ENCODE results near the gene CDPF1.
"Not testable (repeated sequence)": the region's sequence is repeated elsewhere in the genome, so short reads cannot be mapped to it uniquely, and the experiment has no call there.

Gene CDPF1

GRCh38 chr22:46201059-46201757 lies 48.9 kb downstream of the CDPF1 start:
- in situ Hi-C loops (cut with HindIII; ENCODE audit: low pct_ligation_motif_present, low pct_unique_long_range_greater_than_20kb, low sequenced_read_pairs), result no loop called here

GRCh38 chr22:46198806-46199205 lies 51.3 kb downstream of the CDPF1 start:
- in situ Hi-C loops (cut with HindIII; ENCODE audit: low pct_ligation_motif_present, low pct_unique_long_range_greater_than_20kb, low sequenced_read_pairs); DNase-seq: not testable (repeated sequence)

More at GRCh38 chr22:46201059-46201757, 48.9 kb downstream of the CDPF1 start:
- DNase-seq, result no peak

GRCh38 chr22:46198274-46198673 lies 51.8 kb downstream of the CDPF1 start:
- in situ Hi-C loops (cut with HindIII; ENCODE audit: low pct_ligation_motif_present, low pct_unique_long_range_greater_than_20kb, low sequenced_read_pairs), result no loop called here
- DNase-seq, result no peak

GRCh38 chr22:46196278-46196677 lies 53.8 kb downstream of the CDPF1 start:
- in situ Hi-C loops (cut with HindIII; ENCODE audit: low pct_ligation_motif_present, low pct_unique_long_range_greater_than_20kb, low sequenced_read_pairs), result no loop called here
- no peak for DNase-seq

GRCh38 chr22:46195487-46196165 lies 54.5 kb downstream of the CDPF1 start:
- in situ Hi-C loops (cut with HindIII; ENCODE audit: low pct_ligation_motif_present, low pct_unique_long_range_greater_than_20kb, low sequenced_read_pairs), result no loop called here
- no peak for DNase-seq

Data from ACHN (cell line).